GM19238 (cell line): Measurements from ENCODE around the gene FBN1.

ENCODE experiments used
- DNase-seq: peaks from one replicate; pipeline ENCODE4 v3.0.0; 2011; ENCODE audit warnings: low spot score; ENCODE audit not compliant: insufficient read length

FBN1 gene

DNA sequence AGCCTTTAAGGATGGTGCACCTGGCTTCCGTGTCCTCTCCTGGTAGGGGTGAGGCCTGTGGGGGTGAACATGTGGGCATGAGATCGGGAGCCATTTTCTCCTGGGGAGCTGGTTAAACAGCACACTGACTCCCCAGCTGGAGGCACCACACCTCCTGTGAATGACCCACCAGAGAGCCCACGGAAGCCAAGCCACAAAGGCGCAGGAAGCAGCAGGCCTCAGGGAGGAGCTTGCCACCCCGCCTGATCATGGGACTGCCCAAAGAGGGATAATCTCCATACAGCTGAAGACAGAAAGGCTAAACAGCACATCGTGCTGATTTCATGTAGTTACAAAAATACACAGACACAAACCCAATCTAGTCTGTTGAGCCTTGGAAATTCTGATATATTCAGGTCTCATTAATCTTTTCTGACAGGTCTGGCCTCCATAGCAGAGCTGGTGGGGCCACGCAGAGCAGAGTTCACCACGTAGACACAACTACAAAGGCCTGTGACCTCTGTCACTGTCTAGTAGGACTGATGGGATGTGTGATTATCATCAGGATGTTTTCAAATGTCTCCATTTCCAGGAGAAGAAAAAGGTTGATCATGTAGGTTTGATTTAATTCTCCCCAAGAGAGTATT is 239.1 kb downstream of the FBN1 start:
- DNase-seq: no peak

DNA sequence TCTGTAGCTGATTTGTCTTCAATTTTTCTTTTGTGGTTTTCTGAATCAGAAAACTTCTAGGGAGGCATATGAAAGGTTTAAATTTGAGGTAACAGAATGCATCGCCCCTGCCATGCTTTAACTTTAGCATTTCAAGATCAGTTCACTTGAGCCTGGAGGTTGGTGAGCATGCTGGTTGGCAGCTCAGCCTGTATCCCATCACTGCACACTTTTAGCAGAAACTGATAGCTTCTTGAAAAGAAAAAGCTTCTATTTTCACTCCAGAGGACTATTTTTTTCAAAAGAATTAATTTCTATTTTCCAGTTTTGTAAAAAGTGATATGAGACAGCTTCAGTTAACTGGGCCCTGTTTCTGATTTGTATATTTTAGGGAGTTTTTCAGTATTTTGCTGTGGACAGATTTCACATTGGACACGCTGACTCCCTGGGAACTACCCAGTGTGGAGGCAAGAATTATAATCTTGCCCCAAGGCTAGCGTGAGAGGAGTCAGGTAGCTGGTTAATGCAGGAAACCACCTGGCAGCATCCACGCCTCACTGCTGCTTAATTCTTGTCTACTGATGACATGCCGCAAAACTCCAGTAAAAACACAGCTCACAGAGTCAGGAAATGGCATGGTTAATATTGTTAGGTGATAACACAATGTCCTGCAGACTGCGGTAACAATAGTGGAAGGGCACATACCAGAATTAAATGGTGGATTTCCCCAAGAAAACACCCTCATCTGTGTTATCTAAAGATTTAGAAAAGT is 242.9 kb downstream of the FBN1 start:
- no peak for DNase-seq

DNA sequence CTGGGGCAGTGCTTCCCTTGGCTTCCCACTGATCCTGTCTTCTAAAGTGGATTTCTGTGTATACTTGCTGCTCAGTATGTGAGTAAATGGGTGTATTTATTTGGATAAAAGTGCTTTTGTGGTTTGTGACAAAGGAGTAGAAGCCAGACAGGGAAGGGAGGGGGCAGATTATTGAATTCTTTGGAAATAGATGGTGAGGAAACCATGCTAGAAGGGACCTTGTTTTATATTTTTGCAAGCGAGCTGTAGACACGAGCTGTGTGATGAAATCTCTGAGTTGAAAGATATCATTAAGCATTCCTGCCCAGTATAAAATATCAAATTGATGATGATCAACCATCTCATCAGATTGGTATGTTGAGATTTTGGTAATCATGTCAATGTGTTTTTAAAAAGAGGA is 245.4 kb downstream of the FBN1 start:
- DNase-seq: no peak

DNA sequence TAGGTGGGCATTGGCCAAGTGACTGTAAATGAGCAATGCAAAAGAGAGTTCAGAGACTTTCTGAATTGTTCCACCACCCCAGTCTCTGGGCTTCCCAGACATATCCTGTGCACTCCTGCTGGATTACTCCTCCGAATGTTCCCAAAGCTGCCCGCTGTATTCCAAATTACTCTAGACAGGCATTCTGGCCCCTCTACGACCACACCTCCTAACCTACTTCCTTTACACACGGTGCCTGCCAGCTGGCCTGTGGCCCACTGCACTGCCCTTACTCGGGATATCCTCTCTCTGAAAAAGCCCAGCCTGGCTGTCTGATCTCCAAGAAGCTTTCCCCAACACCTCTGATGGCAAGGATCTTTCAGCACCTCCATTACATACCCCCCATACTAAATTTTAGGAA is 247.7 kb downstream of the FBN1 start:
- no peak for DNase-seq

DNA sequence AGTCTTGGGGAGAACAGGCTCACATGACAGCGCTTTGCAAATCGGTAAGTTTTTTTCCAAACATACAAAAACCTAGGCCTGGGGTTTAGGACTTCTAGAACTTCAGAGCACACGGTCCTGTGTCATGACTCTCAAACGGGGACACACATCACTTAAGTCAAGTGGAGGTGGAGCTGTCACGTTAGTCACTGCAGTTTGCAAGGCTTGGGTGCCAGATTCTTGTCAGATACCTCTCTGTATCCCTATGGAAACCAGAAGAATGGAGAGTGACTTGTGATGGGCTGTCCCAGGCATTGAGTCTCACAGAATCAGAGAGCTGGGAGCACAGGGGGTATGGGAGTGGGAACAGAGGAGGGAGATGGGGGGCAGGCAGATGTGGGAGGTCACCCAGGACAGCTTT is 249.5 kb downstream of the FBN1 start:
- DNase-seq: no peak

DNA sequence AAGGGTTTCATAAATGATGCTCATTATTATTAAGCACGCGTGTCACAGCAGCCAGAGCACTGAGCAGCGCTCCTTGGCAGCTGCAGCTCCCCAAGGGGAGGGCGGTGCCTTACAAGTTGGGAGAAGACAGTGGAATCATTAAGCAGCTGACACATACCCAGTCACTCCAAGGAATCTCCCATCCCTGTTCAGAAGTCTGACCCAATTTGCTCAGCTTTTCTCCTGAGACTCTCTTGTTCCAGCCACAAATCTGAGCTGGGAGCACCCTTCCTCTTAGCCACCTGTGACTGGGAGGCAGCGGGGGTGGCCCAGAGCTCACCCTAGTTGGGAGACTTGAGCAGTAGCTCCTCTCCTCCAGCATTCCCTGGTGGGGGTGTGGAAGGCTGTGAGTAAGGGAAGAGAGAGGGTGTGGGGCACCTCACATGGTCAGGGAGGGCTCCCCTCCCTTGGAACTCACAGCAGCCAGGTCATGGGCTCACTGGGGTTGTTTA is 249.9 kb downstream of the FBN1 start:
- no peak for DNase-seq

DNA sequence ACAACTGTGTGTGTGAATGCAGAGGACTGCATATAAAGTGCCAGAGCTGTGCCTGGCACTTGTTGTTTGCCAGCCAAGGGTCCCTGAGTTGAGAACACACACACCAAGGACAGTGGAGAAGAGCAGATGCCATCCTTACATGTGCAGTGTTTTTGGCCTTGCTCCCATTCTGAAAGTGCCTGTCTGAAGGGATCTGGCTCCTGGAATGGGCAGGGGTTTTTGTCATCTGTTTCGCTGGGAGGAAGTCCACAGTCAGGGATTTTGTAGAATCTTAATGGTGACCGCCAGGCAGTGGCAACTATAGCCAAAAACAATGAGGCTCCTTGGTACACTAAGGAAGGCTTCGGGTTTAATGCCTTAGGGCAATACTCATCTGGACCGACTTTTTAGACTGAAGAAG is 250.5 kb downstream of the FBN1 start:
- DNase-seq: no peak

DNA sequence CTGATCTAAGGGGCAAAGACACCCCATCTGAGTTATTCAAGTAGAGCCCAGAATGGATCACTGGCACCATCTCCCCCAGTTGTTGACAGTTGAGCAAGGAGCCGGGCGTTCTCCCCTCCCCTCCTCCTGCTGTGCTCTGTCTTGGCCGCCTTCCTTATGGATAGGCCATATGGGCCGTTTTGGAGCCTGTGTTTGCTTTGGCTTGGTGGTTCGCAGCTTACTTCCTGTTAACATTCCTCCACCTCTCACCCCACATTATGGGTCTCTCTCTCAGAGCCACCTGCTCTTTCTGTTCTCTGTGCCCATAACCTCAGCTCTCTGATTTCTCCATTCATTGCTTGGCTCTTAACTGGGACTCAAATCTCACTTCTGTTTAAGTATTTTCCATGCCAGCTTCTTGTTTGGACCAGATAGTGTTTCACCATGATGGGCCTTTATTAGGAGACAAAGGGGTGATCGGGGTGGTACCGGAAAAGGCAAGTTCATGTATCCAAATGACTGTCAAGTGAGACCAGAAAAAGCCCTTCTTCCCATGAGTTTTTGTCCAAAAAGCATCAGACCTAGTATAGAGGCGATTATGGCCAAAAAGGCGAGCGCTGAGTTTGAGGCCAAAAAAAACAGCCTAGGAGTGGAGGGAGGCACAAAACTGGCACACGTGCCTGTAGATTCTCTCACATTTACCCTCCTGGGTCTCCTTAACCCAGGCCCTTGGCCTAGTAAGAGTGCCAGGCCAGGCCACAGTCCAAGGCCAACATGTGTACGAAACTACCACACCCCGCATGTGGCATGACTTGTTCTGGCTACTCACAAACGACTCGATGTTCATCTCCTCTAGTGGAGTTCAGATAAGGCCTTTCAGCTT is 251.6 kb downstream of the FBN1 start:
- DNase-seq: no peak

DNA sequence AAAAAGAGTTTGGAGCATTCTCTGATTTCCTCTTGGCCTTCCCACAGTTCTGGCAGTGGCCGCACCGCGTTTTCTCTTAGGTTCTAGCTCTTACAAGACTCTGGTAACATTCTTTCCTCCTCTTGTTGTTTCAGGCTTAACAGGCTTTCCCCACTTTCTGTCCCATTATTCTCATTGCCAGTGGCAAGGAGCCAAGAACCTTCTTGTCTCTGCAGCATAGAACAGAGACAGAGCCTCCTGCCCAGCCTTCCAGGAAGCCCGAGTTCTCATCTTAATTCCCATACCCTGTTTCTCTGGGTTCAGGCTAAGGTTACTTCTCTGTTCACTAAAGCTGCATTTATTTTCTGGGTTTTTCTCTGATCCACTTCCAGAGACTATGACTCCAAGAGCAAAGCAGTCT is 253.2 kb downstream of the FBN1 start:
- DNase-seq: no peak

DNA sequence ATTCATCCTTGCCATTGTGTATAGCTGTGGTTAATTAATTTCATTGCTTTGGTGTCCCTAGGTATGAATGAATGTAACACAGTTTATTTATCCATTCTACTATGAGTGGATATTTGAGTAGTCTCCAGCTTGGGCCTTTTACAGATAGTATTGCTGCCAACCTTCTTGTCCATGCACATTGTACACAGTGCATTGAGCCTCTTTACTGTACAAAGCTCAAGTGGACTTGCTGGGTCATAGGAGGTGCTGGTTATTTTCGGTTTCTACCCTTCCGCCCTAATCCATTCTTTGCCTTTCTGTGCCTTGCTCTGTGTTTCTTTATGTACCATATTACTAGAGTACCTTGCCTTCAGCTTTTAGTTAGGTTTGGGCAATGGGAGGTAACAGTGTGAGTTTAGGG is 253.6 kb downstream of the FBN1 start:
- DNase-seq: no peak

DNA sequence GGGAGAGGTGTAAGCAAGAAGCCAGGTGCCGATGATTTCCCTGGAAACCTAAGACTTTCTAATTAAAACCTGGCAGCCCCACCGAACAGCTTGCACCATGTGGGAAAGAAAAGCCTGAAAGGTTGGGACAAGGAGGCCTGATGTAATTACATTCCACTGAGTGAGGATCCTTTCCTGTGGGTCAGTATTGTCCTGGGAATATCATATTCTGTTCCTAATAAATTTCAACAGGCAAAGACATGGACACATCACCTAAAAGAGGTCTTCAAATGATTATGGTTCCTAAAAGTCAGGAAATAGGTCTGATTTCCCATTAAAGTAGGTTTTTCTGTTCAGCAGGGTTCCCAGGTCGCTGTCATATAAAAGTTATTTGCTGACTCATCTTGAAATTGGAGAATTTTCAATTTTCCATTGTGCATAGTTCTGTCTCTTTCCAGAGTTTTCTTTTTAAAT is 255.8 kb downstream of the FBN1 start:
- no peak for DNase-seq

DNA sequence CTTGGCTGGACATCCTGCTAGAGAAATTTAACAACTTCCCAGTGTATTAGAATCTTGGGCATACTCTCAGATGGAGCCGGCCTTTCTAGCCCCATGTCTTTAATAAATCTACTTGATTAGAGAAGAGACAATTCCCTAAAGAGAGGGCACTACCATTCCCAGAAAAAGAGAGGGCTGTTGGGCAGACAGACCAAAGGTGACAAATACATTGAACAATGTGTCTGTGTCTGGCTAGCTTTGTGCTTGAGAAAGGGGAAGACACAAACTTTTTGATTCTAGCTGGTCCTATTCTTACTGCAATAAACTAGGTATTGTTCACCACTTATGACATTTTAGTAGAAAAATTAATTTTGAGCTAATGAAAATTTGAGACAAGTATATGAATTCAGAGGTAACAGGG is 256.6 kb downstream of the FBN1 start:
- DNase-seq: no peak

DNA sequence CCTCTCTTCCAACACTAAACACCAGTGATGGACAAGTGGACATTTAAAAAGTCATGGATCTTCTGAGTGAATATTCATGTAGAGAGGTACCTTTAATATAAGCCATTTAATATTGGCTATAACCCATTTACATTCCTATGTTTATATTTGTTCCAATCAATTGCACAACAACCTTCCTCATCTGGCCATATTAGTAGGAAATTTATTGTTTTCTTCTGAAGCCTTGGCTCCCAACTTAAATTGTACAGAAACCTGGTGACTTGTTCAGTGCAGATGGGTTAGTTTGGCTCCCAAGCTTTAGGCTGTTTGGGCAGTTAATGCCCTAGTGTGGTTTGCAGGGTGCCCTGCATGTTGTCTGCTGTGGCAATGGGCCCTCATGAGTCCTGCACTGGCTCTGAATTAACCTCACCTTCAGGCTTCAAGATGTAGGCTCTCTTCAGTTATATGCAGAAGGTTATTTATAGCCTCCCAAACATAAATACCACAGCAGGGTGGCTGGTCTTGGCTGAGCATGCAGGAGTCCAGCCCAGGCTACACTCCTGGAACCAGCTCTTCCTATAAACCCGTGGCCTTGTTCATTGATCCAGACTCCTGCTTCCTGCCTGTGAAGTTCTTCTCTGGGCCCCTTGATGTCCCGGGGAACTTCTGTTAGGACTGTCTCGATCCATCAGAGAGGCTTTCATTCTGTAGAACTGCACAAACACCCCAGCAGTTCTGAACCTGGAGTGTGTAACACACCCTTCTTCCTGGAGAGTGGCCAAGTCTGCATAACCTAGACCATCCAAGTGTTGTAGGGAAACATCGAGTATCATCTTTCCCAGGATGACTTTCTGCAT is 257.3 kb downstream of the FBN1 start:
- no peak for DNase-seq

DNA sequence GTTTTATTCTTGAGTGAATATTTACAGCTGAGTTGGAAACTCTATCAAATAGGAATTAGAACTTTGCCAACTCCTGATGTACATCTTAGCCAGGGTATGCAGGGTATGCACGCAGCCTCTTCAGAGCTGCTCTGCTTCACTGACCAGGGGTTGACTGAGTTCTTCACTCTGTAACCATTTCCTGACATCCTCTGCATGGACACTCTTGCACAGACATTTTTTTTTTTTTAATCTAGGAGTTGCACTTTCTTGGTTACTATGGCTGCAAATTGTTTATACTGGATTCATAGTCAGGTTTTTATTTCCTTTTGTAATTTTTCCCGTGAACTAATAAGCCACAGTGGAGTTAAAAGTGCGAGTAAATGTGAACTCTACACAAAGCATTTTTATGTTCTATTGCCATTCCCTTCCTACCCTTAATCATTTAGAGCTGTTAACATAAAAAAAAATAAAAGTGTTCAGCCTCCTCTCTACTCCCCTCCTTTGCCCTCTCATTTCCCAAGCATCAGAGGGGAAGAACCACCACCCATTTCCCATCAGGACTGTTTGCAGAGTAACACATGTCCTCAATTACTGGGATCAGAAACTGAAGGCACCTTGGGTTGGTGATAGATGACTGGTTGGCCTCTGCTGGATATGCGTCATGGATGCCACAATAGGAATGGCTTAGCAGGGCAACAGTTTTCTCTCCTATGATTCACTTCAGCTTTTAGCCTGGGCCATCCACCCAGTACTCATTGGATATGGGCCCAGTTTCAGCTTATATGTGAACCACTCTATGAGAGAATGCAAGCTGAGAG is 260.3 kb downstream of the FBN1 start:
- no peak for DNase-seq

DNA sequence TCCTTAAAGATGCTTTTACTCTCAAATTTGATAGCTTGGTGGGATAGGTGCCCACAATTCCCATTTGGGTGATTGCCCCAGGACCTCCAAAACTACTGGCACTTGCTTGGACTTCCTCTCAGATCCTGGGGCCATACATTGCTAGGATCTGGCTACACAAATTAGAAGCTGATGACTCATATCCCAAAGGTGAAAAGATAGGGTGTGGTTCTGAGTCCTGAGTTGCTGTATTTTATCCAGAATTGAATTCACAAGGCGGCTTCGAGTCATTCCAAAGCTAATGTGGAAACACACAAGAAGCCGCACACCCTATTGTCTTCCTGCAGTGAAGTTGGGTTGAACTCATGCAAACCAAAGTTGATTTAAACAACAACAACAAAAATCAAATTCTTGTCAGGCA is 260.9 kb downstream of the FBN1 start:
- DNase-seq: no peak

DNA sequence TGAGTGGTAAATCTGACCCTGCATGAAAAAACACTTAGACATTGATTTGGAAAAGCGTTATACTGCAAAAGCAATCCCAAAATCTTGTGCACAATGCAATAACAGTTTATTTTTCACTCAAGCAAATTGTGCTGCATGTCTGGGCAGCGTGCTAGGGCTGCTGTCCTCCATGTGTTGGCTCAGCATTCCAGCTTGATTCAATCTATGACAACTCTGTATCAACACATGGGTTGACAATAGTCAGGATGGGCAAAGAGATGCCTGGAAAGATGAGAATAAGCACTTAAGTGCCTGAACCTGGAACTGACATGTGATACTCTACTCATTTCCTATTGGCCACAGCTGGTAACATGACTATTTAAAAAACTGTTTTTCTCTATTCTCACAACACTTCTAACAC is 262.5 kb downstream of the FBN1 start:
- DNase-seq: no peak

DNA sequence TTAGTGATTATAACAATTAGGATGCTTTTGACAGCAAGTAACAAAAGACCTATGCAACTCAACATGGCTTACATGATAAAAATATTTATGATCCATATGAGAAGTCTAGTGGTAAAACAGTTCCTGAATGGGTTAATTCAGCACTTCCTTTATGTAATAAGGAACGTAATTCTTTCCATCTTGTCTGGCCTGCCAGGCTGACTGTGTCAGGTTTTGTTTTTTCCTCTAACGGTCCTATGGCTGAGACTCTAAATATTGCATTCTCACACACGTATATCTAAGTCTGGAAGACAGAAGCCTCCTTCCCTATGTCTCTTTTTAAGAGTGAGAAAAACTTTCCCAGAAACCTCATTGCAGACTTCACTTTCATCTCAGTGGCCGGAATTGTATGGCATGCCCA is 263.6 kb downstream of the FBN1 start:
- no peak for DNase-seq

DNA sequence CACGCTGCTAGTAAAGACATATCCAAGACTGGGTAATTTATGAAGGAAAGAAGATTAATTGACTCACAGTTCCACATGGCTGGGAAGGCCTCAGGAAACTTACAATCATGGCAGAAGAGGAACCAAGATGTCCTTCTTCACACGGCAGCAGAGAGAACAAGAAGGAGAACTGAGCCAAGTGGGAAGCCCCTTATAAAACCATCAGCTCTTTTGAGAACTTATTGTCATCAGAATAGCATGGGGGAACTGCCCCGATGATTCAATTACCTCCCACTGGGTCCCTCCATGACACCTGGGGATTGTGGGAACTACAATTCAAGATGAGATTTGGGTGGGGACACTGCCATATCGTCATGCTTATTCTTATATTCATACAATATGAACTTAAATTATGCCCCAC is 265.3 kb downstream of the FBN1 start:
- no peak for DNase-seq

DNA sequence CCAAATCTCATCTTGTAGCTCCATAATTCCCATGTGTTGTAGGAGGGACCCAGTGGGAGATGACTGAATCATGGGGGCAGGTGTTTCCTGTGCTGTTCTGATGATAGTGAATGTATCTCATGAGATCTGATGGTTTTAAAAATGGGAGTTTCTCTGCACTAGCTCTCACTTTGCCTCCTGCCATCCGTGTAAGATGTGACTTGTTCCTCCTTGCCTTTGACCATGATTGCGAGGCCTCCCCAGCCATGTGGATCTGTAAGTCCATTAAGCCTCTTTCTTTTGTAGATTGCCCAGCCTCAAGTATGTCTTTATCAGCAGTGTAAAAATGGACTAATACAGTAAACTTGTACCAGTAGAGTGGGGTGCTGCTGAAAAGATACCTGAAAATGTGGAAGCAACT is 269.7 kb downstream of the FBN1 start:
- DNase-seq: no peak

DNA sequence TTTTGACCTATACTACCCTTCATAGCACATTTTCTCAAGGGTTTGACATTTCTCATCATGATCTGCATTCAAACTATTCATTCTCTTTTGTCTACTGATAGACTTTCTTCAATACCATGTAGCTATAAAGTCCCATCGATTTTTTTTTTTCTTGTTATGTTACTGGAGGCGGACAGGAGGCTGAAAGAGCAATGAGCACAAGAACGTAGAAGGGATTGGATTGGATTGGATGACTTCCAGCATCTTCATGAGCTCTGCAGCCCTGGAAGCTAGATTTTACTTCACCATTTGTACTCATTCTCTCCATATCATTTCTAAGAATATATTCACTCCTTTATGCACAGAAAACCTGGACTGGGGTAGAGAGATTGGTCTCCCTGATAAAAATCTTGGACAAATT is 271.0 kb downstream of the FBN1 start:
- DNase-seq: no peak
